ENCODE results near the gene NR2C2. TPM values are rescaled to one million over a fixed set of nuclear protein-coding genes. Genes with fewer than 3 reads are reported as not detected.

Gene NR2C2
- total RNA-seq, 2 donors from 2014 or later: 51.8 to 70.7 TPM

GRCh38 chr3:14941871-14942270, 5.5 kb upstream of the NR2C2 start:
- peaks cover 13 to 14% of the 10 kb centered on the region in 2 donors for H3K36me3 Mint-ChIP-seq
- ATAC-seq: no peak

GRCh38 chr3:14943042-14943441, 4.3 kb upstream of the NR2C2 start:
- Mint-ChIP-seq H3K36me3 (peaks cover 16 to 18% of the 10 kb centered on the region in 2 donors), H3K9me3 (no peaks in the 10 kb centered on the region), H3K27ac (no peak overlapping the region)
- ATAC-seq: no peak
- no peak for DNase-seq (ENCODE audit: low spot score in 2 of 2)

More at GRCh38 chr3:14941871-14942270, 5.5 kb upstream of the NR2C2 start:
- DNase-seq (ENCODE audit: low spot score in 2 of 2): no peak
- Mint-ChIP-seq H3K27ac (no peak overlapping the region), H3K9me3 (no peaks in the 10 kb centered on the region)

DNA sequence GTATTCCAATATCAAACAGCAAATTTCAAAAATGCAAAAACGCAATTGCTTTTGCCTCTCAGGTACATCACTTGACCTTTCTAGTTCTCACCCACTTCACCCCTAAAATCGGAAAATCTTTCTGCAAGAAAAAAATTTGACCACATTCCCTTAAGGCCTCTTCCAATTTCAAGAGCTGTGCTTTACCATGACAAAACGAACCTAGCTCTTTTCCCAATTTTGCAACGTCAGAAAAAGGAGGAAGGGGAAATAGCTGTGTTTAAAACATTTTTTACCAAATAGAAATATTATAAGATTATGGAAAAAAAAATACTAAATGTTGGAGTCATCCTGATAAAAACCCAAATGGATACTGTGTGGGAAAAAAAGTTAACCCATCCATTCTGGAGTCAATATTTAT, 1.1 kb upstream of the NR2C2 start:
- ATAC-seq: no peak
- no peaks in the 10 kb centered on the region for H3K9me3 Mint-ChIP-seq

DNA sequence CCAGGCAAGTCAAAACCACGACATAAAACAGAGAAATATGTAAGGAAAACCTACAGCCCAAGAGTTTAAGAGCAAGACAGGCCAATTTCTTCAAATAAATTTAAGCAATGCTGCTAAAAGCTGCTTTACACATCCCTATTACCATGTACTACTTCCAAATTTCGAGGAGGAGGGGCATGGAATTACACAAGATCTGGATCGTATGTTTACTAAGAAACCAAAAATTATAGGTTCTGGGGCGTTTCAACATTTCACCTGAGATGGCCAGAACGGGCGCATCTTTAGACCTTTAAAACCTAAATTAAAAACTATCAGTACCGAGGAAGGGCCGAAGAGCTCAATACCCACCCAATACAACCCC, 664 bp upstream of the NR2C2 start:
- ATAC-seq (no peak), DNase-seq (ENCODE audit: low spot score in 2 of 2) (no peak)
- Mint-ChIP-seq H3K27ac (peak overlapping the region; percentile 95 to 97), H3K9me3 (no peaks in the 10 kb centered on the region), H3K36me3 (peaks cover 18 to 29% of the 10 kb centered on the region in 2 donors)

More for the DNA sequence above, 1.1 kb upstream of the NR2C2 start:
- no peak for DNase-seq (ENCODE audit: low spot score in 2 of 2)
- H3K36me3 Mint-ChIP-seq: peaks cover 18 to 29% of the 10 kb centered on the region in 2 donors
- peak overlapping the region; percentile 62 to 97 for H3K27ac Mint-ChIP-seq

DNA sequence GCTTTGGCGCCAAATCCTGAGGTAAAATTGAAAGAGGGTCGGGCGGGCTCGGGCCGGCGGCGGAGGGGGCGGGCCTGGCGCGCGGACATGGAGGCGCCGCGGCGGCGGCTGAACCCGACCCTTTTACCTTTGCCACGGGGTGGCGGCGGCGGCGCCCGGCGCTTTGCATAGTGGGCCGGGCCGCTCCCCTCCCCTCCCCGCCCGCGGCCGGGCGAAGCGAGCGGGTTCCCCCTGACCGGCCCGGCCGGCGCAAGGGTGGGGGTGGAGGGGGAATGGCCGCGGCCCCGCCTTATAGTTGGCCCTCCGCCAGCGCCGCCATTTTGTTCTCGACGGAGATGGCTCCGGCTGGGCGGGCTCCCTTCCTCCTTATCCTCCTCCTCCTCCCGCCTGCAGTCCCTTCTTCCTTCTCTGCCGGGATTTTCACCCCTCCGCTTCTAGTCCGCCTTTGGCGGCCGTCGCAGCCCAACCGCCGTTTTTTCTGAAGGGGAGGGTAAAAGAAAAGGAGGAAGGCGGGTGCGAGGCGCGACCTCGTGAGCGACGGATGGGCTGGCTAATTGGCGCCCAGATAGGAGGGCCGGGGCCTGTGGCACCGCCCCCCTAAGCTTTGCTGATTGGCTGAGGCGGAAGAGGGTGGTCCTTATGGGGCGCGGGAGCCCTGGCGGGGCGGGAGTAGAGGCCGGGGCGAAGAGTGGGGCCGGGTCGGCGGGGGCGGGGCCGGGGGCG, 664 bp downstream of the NR2C2 start:
- Mint-ChIP-seq H3K27ac (peak overlapping the region; percentile 97 to 100), H3K36me3 (peaks cover 18 to 29% of the 10 kb centered on the region in 2 donors), H3K9me3 (no peaks in the 10 kb centered on the region)
- ATAC-seq (peak; percentile 93 to 94), DNase-seq (ENCODE audit: low spot score in 2 of 2) (peak; percentile 96 to 97)

GRCh38 chr3:14948609-14949038, 1.2 kb downstream of the NR2C2 start:
- Mint-ChIP-seq H3K27ac (peak overlapping the region; percentile 74 to 97), H3K36me3 (peaks cover 18 to 29% of the 10 kb centered on the region in 2 donors), H3K9me3 (no peaks in the 10 kb centered on the region)
- DNase-seq (ENCODE audit: low spot score in 2 of 2) (no peak), ATAC-seq (no peak)

GRCh38 chr3:14949126-14949525, 1.7 kb downstream of the NR2C2 start:
- Mint-ChIP-seq H3K36me3 (peaks cover 18 to 29% of the 10 kb centered on the region in 2 donors), H3K27ac (peak overlapping the region; percentile 74 to 97), H3K9me3 (no peaks in the 10 kb centered on the region)
- ATAC-seq: no peak
- no peak for DNase-seq (ENCODE audit: low spot score in 2 of 2)

GRCh38 chr3:14950274-14950673, 2.9 kb downstream of the NR2C2 start:
- Mint-ChIP-seq H3K9me3 (no peaks in the 10 kb centered on the region), H3K27ac (no peak overlapping the region), H3K36me3 (peaks cover 18 to 29% of the 10 kb centered on the region in 2 donors)
- DNase-seq (ENCODE audit: low spot score in 2 of 2) (no peak), ATAC-seq (no peak)

GRCh38 chr3:14957153-14957552, 9.8 kb downstream of the NR2C2 start:
- H3K27ac Mint-ChIP-seq: no peak overlapping the region
- no peak for DNase-seq (ENCODE audit: low spot score in 2 of 2)

DNA sequence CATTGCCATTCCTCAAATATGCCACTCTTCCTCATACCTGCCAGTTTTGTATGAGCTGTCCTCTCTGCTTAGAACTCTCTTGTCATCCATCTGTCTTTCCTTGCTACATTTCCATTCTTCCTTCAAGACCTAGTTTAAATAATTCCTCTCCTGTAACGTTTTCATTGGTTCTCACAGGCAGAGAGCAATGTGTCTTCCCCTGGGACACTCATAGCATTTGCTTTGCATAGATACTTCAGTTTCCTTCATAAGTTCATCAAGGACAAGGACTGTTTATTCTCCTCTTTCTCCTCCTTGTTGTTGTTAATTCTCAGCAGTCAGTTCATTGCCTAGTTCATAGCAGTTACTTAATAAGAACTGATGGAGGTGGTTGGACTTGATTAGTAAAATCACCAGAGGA, 10.5 kb downstream of the NR2C2 start:
- ATAC-seq: no peak
- DNase-seq (ENCODE audit: low spot score in 2 of 2): no peak
- Mint-ChIP-seq H3K27ac (peak overlapping the region in 1 of 2 donors; percentile 9), H3K9me3 (no peaks in the 10 kb centered on the region), H3K36me3 (peaks cover 5 to 15% of the 10 kb centered on the region in 2 donors)

More at GRCh38 chr3:14957153-14957552, 9.8 kb downstream of the NR2C2 start:
- peaks cover 5 to 15% of the 10 kb centered on the region in 2 donors for H3K36me3 Mint-ChIP-seq
- no peaks in the 10 kb centered on the region for H3K9me3 Mint-ChIP-seq
- ATAC-seq: no peak

DNA sequence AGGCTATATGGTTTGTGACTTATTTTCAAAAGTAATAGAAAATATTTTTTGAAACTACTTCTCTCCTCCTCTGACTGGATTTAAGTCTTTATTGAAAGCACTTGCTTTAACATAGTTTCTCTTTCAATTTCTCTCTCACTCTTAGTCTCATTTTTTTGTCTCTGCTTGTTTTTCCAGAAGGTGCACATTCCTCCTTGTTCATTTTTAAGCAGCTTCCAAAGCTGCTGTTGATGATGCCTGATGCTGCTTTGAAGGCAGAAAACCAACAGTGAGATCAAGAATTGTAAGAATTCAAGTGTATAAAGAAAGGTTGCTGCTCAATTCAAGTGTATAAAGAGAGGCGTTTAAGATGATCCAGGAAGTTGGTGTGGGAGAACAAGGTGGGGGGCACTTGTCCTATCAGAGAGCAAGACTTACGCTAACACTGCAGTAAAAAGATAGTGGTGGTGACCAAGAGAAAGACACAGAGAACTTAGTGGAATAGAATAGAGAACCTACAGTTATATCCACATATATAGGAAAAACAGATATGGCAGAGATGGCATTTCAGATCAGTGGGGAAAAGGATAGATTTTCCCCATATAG, 12.1 kb downstream of the NR2C2 start:
- peaks cover 5 to 15% of the 10 kb centered on the region in 2 donors for H3K36me3 Mint-ChIP-seq
- H3K27ac Mint-ChIP-seq: peak overlapping the region; percentile 84 to 89
- DNase-seq (ENCODE audit: low spot score in 2 of 2) (no peak), ATAC-seq (peak; percentile 61 to 68)
- no peaks in the 10 kb centered on the region for H3K9me3 Mint-ChIP-seq

DNA sequence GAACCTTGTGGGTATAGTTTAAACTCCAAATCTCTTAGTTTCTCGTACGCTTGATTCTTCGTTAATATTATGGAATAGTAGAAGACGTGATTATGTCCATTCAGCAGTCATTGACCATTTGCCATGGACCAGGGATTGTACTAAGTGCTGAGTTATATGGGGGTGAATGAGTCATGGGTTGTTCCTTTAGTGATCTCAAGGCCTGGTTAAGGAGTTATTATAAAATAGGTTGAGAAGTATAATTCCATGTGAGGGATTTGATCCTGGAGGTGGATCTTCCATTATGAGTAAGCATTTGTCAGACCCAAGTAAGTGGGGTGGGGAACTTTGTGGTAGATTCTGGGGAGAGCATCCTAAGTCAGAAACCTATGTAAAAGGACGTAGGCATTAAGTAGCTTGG, 15.4 kb downstream of the NR2C2 start:
- DNase-seq (ENCODE audit: low spot score in 2 of 2) (no peak), ATAC-seq (no peak)
- no peak overlapping the region for H3K27ac Mint-ChIP-seq
- H3K36me3 Mint-ChIP-seq: peaks cover 12 to 32% of the 10 kb centered on the region in 2 donors
- peaks cover 0 to 4% of the 10 kb centered on the region in 2 donors for H3K9me3 Mint-ChIP-seq

GRCh38 chr3:14967285-14967684, 19.9 kb downstream of the NR2C2 start:
- DNase-seq (ENCODE audit: low spot score in 2 of 2) (no peak), ATAC-seq (no peak)
- H3K9me3 Mint-ChIP-seq: peaks cover 0 to 4% of the 10 kb centered on the region in 2 donors
- peak overlapping the region in 1 of 2 donors; percentile 33 for H3K27ac Mint-ChIP-seq
- peaks cover 6 to 20% of the 10 kb centered on the region in 2 donors for H3K36me3 Mint-ChIP-seq

GRCh38 chr3:14969671-14970070, 22.3 kb downstream of the NR2C2 start:
- Mint-ChIP-seq H3K36me3 (peaks cover 6 to 30% of the 10 kb centered on the region in 2 donors), H3K9me3 (peaks cover 0 to 4% of the 10 kb centered on the region in 2 donors), H3K27ac (no peak overlapping the region)
- DNase-seq (ENCODE audit: low spot score in 2 of 2): no peak
- no peak for ATAC-seq

DNA sequence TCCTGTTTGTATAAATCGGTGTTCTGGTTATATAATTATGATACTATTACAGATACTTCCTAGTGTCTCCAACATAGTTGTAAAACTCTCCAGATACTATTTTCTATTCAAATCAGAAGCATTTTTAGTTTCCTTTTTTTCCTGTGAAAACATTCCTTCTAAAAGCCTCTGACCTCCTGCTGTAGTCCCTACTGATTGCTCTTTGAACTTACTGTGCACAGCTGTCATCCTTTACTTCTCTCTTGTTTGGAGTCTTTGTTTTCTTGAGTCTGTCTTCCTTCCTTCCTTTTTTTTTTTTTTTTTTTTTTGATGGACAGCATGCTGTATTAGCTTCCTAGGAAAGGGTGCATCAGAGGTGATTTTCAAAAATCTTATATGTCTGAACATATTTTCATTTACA, 28.9 kb downstream of the NR2C2 start:
- DNase-seq (ENCODE audit: low spot score in 2 of 2) (no peak), ATAC-seq (no peak)
- Mint-ChIP-seq H3K27ac (no peak overlapping the region), H3K36me3 (peaks cover 0 to 25% of the 10 kb centered on the region in 2 donors), H3K9me3 (no peaks in the 10 kb centered on the region)

DNA sequence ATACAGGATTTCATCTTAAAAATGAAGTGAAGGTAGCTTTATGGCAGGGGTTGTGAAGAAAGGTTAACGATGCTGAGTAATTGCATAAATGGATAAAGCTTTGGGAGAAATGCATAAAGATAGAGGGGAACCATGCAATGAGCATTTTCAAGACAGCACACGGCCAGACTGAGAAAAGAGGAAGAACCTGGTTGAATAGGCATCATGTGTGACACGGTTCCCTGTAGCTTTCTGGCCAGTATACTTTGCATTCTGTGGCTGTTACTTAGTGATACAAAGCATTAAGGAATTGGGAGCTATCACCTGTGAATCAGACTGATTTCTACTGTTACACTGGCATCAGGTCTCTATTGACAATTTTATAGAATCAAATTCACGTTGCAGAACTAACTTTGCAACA, 33.3 kb downstream of the NR2C2 start:
- Mint-ChIP-seq H3K36me3 (peaks cover 7 to 24% of the 10 kb centered on the region in 2 donors), H3K9me3 (peaks cover 0 to 7% of the 10 kb centered on the region in 2 donors), H3K27ac (no peak overlapping the region)
- no peak for ATAC-seq
- DNase-seq (ENCODE audit: low spot score in 2 of 2): no peak

GRCh38 chr3:14984581-14985113, 37.3 kb downstream of the NR2C2 start:
- ATAC-seq (no peak), DNase-seq (ENCODE audit: low spot score in 2 of 2) (no peak)
- Mint-ChIP-seq H3K27ac (no peak overlapping the region), H3K9me3 (peaks cover 0 to 7% of the 10 kb centered on the region in 2 donors), H3K36me3 (peaks cover 7 to 17% of the 10 kb centered on the region in 2 donors)

Measured in activated naive CD4-positive, alpha-beta T cell treated with anti-CD3 and anti-CD28 coated beads, Interleukin-2, amount 50 U/mL, for 72 hours (primary cell).